NCI-H2196 treated with DMSO at 0.1 percent for 48 hours (cell line): ENCODE data around the gene TNFRSF6B.
"Not testable (repeated sequence)": the region's sequence is repeated elsewhere in the genome, so short reads cannot be mapped to it uniquely, and the experiment has no call there.

Source experiments
- DNase-seq: peaks from one replicate; lab custom pipeline; 2025; ENCODE audit not compliant: unreplicated experiment; lab: John Stamatoyannopoulos, UW

The TNFRSF6B gene

DNA sequence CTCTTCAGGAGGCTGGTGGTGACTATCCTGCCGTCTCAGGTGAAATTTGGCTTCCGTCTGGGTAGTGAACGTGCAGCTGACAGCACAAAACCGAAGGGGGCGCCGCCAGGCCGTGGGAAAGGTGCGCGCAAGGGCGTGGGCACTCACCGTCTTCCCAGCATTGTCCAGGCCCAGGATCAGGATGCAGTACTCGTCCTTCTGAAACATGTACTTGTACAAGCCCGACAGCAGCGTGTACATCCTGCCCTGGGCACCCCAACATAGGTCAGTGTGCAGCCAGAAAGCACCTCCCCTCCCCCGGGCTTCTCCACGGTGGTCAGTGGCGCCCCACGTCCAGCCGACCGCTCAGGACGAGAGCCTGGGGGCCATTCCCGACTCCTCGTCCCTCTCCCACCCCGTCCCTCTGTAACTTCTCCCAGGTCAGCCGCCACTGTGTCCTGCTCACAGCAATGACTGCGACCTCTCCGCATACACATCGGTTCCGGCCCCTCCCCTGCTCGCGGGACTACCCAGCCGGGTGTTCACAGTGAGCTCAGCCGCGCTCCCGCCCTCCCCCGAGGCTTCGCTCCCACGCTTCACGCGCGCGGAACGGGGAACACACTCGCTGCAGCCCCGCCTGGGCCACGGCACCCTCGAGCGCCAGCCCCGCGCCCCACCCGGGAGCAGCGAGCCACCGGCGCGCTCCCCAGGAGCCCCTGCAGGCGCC, 10.6 kb downstream of the TNFRSF6B start:
- DNase-seq: peak; percentile 36

- DNase-seq: peak; percentile 84
Measured at GRCh38 chr20:63707558-63708300, 11.3 kb downstream of the TNFRSF6B start, which contains the start of the genes ARFRP1 and ZGPAT. ARFRP1 (minus strand) TSS chr20:63707976; CDS start chr20:63707091, 885 bp downstream. ZGPAT (plus strand) TSS chr20:63708039; CDS start chr20:63708581, 542 bp downstream.

GRCh38 chr20:63708301-63709148, 12.1 kb downstream of the TNFRSF6B start:
- no peak for DNase-seq

- DNase-seq: no peak
Measured at GRCh38 chr20:63709149-63709527, 12.7 kb downstream of the TNFRSF6B start.

DNA sequence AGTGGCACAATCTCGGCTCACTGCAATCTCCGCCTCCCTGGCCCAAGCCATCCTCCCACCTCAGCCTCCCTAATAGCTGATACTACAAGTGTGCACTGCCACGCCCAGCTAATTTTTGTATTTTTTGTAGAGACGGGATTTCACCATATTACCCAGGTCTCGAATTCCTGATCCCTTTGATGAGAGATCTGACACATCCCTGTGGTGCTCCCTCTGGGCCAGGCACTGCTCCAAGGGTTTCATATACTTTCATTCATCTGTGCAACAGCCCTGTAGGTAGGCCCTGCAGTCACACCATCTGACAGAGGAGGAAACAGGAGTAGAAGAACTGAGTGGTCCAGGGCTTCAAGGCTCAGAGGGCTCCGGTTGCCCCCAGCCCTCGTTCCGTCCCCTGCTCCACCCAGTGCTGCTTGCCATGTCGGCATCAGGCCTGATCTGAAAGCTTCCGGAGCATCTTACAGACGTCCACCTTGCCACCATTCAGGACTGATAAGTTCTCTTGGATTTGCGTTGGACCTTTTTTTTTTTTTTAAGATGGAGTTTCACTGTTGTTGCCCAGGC, 14.7 kb downstream of the TNFRSF6B start:
- no peak for DNase-seq

DNA sequence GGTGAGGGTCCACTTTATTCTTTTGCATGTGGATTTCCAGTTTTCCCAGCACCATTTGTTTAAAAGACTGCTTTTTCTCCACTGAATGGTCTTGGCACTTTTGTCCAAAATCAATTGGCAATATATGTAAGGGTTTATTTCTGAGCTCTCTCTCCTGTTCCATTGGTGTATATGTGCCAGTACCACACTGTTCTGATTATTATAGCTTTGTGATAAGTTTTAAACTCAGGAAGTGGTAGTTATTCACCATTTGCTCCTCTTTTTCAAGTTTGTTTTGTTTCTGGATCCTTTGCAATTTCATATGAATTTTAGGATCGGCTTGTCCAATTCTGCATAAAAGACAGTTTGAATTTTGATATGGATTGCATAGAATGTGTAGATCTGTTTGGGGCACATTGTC, 15.7 kb downstream of the TNFRSF6B start:
- DNase-seq: no peak

GRCh38 chr20:63714858-63715257, 18.4 kb downstream of the TNFRSF6B start:
- no peak for DNase-seq

DNA sequence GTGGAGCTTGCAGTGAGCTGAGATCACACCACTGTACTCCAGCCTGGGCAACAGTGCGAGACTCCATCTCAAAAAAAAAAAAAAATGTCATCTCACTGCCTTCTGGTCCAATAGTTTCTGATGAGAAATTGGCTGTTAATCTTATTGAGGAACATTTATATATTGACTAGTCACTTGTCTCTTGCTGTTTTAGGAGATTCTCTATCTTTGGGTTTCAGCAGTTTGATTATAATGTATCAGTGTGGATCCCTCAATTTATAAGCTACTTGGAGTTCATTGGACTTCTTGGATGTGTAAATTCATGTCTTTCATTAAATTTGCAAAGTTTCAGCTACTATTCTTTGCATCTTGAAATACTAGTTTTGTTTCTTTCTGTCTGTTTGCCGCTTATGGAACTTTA, 22.5 kb downstream of the TNFRSF6B start:
- DNase-seq: no peak

DNA sequence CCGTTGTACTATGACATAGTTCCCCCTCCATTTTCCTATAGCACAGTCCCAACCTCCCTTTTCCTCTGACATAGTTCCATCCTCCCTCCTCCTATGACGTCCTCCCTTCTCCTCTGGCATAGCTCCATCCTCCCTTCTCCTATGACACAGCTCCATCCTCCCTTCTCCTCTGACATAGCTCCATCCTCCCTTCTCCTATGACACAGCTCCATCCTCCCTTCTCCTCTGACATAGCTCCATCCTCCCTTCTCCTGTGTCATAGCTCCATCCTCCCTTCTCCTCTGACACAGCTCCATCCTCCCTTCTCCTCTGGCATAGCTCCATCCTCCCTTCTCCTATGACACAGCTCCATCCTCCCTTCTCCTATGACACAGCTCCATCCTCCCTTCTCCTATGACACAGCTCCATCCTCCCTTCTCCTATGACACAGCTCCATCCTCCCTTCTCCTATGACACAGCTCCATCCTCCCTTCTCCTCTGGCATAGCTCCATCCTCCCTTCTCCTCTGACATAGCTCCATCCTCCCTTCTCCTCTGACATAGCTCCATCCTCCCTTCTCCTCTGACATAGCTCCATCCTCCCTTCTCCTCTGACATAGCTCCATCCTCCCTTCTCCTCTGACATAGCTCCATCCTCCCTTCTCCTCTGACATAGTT, 26.6 kb downstream of the TNFRSF6B start:
- DNase-seq: not testable (repeated sequence)

DNA sequence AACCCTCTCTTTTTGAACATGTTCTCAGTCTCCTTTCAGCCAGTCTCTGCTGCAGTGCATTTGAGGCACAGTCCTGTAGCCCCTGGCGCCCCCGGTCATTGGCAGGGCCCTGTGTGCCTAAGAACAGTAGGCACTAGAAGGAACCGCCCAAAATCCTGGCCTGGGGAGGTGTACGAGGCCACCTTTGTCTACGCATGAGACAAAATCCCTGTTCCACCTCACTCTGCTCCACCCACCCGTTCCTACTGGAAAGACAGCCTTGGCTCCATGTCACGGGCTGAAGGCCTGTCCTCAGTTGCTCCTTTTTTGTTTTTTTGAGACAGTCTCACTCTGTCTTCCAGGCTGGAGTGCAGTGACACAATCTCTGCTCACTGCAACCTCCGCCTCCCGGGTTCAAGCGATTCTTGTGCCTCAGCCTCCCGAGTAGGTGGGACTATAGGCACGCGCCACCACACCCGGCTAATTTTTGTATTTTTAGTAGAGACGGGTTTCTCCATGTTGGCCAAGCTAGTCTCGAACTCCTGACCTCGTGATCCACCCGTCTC, 33.8 kb downstream of the TNFRSF6B start:
- not testable (repeated sequence) for DNase-seq

DNA sequence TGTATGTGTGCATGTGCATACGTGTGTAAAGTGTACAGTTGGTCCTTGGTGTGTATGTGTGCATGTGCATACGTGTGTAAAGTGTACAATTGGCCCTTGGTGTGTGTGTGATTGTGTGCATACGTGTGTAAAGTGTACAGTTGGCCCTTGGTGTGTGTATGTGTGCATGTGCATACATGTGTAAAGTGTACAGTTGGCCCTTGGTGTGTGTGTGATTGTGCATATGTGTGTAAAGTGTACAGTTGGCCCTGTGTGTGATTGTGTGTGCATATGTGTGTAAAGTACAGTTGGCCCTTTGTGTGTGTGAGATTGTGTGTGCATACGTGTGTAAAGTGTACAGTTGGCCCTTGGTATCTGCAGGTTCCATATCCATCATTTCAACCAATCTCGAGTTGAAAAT, 35.0 kb downstream of the TNFRSF6B start:
- no peak for DNase-seq

- no peak for DNase-seq
Measured at GRCh38 chr20:63732118-63733095, 36.0 kb downstream of the TNFRSF6B start.

GRCh38 chr20:63733117-63733516, 36.7 kb downstream of the TNFRSF6B start:
- DNase-seq: no peak

DNA sequence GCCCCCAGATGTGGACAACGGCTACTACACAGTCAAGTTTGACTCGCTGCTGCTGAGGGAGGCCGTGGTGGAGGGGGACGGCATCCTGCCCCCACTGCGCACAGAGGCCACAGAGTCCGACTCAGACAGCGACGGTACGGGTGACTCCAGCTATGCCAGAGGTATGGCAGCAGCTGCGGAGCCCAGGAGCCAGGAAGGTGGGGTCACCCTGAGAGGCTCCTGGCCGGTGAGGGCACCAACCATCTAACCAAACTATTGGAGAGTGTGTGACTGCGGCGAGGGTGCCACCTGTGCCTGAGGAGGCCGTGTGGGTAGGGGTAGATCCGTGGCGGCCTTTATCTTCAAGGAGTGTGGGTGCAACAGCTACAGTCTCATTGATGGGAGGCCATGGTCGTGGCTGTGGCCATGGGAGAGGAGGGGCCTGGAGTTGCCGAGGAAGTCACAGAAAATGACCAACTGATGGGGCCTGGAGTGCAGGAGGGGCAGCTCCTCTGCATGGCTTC, 37.2 kb downstream of the TNFRSF6B start:
- DNase-seq: no peak

- no peak for DNase-seq
Measured at GRCh38 chr20:63734111-63734945, 37.9 kb downstream of the TNFRSF6B start.

GRCh38 chr20:63734946-63735858, 38.8 kb downstream of the TNFRSF6B start:
- DNase-seq: no peak
